Measurements from ENCODE around the gene THYN1. TPM values are rescaled to one million over a fixed set of nuclear protein-coding genes. Genes with fewer than 3 reads are reported as not detected.
"Not testable (repeated sequence)": the region's sequence is repeated elsewhere in the genome, so short reads cannot be mapped to it uniquely, and the experiment has no call there.

The THYN1 gene
- total RNA-seq, 2 experiments from 2014 or later: 56.4 to 61.6 TPM

DNA sequence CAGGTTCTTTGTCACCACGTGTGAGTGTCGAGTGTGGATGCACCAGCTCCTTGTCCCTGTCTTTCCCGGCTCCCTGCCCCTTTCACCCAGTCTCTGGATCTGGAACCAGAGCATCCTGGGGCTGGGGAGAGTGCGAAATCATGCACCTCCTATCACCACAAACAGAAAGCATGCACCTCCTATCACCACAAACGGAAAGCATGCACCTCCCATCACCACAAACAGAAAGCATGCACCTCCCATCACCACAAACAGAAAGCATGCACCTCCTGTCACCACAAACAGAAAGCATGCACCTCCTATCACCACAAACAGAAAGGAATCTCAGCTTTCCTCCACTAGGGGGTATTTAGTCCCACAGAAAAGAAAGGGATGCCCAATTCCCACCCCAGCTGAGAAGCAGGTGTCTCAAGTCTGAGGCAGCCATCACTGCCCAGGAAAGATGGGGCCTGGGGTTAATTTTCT, 17.1 kb upstream of the THYN1 start:
- Mint-ChIP-seq H3K27ac (peak overlapping the region; percentile 58), H3K27me3 (no peaks in the 10 kb centered on the region), H3K36me3 (ENCODE audit: low read depth) (peaks cover 14% of the 10 kb centered on the region), H3K9me3 (no peaks in the 10 kb centered on the region), H3K4me1 (peaks cover 75% of the 10 kb centered on the region), H3K4me3 (peak overlapping the region; percentile 5)
- POLR2A ChIA-PET: interaction anchor here (0.7 kb wide), 1 partner anchor 16 kb away, joined by 4 read pairs; no protein-coding TSS in a partner anchor
- peak; percentile 61 for DNase-seq
- CTCF ChIA-PET: interaction anchor here (0.8 to 2.0 kb wide), 4 partner anchors 16 to 220 kb away, joined by 3 to 6 read pairs (median 4); no protein-coding TSS in a partner anchor

GRCh38 chr11:134267966-134268365, 14.8 kb upstream of the THYN1 start:
- Mint-ChIP-seq H3K27me3 (no peaks in the 10 kb centered on the region), H3K36me3 (ENCODE audit: low read depth) (peaks cover 18% of the 10 kb centered on the region), H3K27ac (no peak overlapping the region), H3K4me3 (no peak overlapping the region), H3K4me1 (peaks cover 52% of the 10 kb centered on the region), H3K9me3 (no peaks in the 10 kb centered on the region)
- POLR2A ChIA-PET: no interaction called here
- CTCF ChIA-PET: interaction anchor here (1.0 to 1.6 kb wide), 2 partner anchors 15 to 34 kb away, joined by 3 to 4 read pairs; partner anchors contain the start of genes ACAD8 and THYN1
- DNase-seq: no peak

DNA sequence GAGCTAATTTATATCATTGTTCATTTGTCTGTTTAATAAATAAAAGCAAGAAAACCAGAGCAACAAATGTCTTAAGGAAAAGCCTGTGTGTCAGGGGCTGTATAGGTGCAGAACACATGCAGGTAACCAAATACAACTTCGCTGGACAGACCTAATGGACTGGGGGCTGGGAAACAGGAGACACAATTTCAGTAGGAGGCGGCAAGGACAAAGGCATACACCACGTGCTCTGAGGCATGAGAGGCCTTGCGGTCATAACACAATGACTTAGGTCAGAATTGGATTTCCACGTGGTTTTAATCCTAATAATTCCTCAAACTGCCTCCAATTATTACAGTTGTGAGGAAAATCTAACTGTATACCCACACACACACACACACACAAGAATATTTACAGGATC, 14.3 kb upstream of the THYN1 start:
- Mint-ChIP-seq H3K4me3 (no peak overlapping the region), H3K4me1 (peaks cover 47% of the 10 kb centered on the region), H3K27ac (no peak overlapping the region), H3K27me3 (no peaks in the 10 kb centered on the region), H3K9me3 (no peaks in the 10 kb centered on the region), H3K36me3 (ENCODE audit: low read depth) (peaks cover 20% of the 10 kb centered on the region)
- POLR2A ChIA-PET: no interaction called here
- DNase-seq: no peak
- CTCF ChIA-PET: interaction anchor here (1.5 kb wide), 1 partner anchor 9 kb away, joined by 8 read pairs; the partner anchor contains the start of gene GLB1L3

DNA sequence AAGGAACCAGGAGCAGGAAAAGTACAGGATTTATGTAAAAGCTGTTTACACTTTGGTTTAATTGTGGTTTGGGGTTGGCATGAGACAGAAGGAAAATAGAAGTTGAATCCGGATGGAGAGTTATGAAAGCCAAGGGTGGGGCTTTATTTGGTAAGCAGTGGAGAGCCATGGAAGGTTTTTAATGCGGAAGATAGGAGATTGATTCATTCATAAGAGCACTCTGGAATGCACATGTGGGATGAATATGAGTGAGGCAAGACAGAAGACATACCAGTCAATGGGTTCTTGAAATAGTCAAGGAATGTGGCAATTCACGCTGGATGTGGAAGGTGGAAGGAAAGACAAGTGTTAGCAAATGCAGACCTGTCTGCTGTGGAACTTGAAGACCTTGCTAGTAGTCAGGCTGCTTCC, 13.7 kb upstream of the THYN1 start:
- POLR2A ChIA-PET: no interaction called here
- Mint-ChIP-seq H3K4me3 (no peak overlapping the region), H3K27me3 (no peaks in the 10 kb centered on the region), H3K27ac (peak overlapping the region; percentile 41), H3K36me3 (ENCODE audit: low read depth) (peaks cover 21% of the 10 kb centered on the region), H3K9me3 (no peaks in the 10 kb centered on the region), H3K4me1 (peaks cover 43% of the 10 kb centered on the region)
- DNase-seq: no peak
- CTCF ChIA-PET: interaction anchor here (1.0 to 1.5 kb wide), 2 partner anchors 9 to 15 kb away, joined by 3 to 8 read pairs; partner anchors contain the start of gene GLB1L3

DNA sequence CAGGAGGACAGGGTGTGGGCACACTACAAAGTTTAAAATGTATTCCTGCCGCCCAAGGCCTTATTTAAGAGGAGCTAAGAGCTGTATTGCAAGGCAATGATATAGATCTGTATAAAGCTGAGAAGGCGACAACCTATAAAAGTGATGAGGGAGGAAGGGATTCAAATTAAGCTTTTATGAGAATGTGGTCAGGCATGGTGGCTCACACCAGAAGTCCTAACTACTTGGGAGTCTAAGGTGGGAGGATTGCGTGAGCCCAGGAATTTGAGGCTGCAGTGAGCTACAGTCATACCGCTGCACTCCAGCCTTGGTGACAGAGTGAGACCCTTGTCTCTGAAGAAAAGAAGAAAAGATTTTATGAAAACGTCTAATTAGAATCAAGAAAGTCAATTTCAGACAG, 13.3 kb upstream of the THYN1 start:
- H3K36me3 Mint-ChIP-seq (ENCODE audit: low read depth): peaks cover 19% of the 10 kb centered on the region
- H3K27ac Mint-ChIP-seq: no peak overlapping the region
- no peaks in the 10 kb centered on the region for H3K9me3 Mint-ChIP-seq
- CTCF ChIA-PET: interaction anchor here (1.0 to 1.5 kb wide), 2 partner anchors 10 to 14 kb away, joined by 3 to 8 read pairs; partner anchors contain the start of gene GLB1L3
- H3K4me3 Mint-ChIP-seq: no peak overlapping the region
- no peak for DNase-seq
- H3K4me1 Mint-ChIP-seq: peaks cover 39% of the 10 kb centered on the region
- POLR2A ChIA-PET: no interaction called here
- no peaks in the 10 kb centered on the region for H3K27me3 Mint-ChIP-seq

DNA sequence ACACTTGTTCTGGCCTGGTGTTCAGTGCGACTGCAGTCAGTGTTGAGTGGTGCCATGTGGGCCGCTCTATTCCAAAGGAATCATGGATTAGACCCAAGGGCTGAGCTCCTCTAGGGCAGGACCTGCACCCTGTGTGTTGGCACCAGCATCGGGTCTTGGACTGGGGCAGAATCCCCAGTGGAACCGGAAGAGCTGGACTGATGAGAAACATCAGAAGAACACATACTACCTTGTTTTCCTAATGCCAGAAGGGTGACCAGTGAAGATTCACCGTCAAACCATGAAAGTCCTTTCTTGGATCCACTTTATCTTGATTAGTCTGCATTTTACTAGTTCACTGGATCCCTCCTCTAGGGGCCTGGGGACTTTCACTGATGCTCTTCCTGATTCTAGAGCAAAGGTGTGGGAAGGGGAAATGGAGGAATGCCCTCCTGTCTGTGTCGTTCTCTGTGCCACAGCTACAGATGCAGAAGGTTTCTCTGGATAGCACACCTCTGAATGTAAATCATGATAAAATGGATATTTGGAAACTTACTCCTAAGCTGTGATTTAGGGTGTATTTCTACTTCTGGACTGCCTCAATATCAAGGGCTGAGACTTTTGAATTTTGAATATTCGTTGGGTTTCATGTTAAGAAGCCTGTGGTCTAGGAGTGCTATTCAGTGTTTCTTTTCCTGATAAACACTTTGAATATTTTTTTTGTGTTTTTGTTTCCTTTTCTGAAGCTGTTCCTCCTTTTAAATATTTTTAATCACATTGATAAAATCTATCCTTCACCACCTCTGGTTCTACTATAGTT, 12.0 kb upstream of the THYN1 start:
- H3K36me3 Mint-ChIP-seq (ENCODE audit: low read depth): peaks cover 17% of the 10 kb centered on the region
- no peaks in the 10 kb centered on the region for H3K27me3 Mint-ChIP-seq
- peaks cover 31% of the 10 kb centered on the region for H3K4me1 Mint-ChIP-seq
- no peaks in the 10 kb centered on the region for H3K9me3 Mint-ChIP-seq
- ChIA-PET POLR2A (no interaction called here), CTCF (interaction anchor here (0.8 to 1.8 kb wide), 3 partner anchors 9 to 12 kb away, joined by 4 to 7 read pairs (median 4); partner anchors contain the start of genes ACAD8, GLB1L3 and THYN1)
- no peak overlapping the region for H3K4me3 Mint-ChIP-seq
- H3K27ac Mint-ChIP-seq: no peak overlapping the region
- no peak for DNase-seq

DNA sequence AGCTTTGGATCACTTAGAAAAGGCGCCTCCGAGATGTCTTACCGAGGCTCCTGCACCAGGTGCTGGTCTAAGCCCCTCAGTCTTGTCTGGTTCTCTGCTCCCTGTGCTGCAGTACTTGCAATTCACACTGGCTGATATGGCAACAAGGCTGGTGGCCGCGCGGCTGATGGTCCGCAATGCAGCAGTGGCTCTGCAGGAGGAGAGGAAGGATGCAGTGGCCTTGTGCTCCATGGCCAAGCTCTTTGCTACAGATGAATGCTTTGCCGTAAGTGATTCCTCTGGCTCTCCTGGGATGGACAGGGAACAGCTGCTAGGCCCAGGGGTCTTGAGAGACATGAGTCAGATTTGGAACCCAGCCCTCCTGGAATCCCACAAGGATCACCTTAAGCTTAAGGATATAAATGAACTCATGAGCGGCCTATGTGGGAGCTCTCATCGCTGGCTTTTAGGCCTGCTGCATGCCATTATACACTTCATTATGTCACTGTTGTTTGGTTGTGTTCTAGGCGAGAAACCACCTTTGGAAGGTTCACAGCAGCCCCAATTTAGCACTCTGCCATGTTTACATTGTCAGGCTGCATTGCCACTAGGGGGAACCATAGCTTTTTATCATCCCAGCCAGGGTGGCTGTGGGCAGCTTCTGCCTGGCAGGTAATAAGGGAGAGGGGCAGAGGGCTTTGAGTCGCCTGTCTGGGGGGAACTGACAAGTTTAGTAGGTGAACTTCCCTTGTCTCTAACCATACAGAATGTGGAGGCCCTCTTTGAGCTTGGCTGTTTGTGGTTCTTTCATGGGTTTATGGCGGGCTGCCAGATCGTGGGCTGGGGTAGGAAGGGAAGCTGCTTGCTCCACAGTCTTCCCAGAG, 8.7 kb upstream of the THYN1 start:
- POLR2A ChIA-PET: no interaction called here
- peaks cover 26% of the 10 kb centered on the region for H3K36me3 Mint-ChIP-seq (ENCODE audit: low read depth)
- H3K27me3 Mint-ChIP-seq: no peaks in the 10 kb centered on the region
- no peak overlapping the region for H3K27ac Mint-ChIP-seq
- no peak overlapping the region for H3K4me3 Mint-ChIP-seq
- peaks cover 17% of the 10 kb centered on the region for H3K4me1 Mint-ChIP-seq
- H3K9me3 Mint-ChIP-seq: no peaks in the 10 kb centered on the region
- peak; percentile 66 for DNase-seq
- CTCF ChIA-PET: interaction anchor here (0.9 to 3.2 kb wide), 8 partner anchors 11 to 107 kb away, joined by 3 to 28 read pairs (median 5); partner anchors contain the start of genes GLB1L3 and VPS26B

- POLR2A ChIA-PET: no interaction called here
- no peaks in the 10 kb centered on the region for H3K9me3 Mint-ChIP-seq
- CTCF ChIA-PET: interaction anchor here (1.2 to 3.2 kb wide), 5 partner anchors 12 to 41 kb away, joined by 3 to 28 read pairs (median 8); partner anchors contain the start of gene GLB1L3
- DNase-seq: no peak
- H3K27me3 Mint-ChIP-seq: no peaks in the 10 kb centered on the region
- H3K4me3 Mint-ChIP-seq: no peak overlapping the region
- H3K36me3 Mint-ChIP-seq (ENCODE audit: low read depth): peaks cover 23% of the 10 kb centered on the region
- H3K4me1 Mint-ChIP-seq: peaks cover 9% of the 10 kb centered on the region
- H3K27ac Mint-ChIP-seq: no peak overlapping the region
These were observed 7.8 kb upstream of the THYN1 start for GRCh38 chr11:134260983-134261382.

- ChIA-PET POLR2A (no interaction called here), CTCF (interaction anchor here (1.3 to 3.2 kb wide), 3 partner anchors 14 to 30 kb away, joined by 3 to 28 read pairs (median 12); partner anchors contain the start of gene GLB1L3)
- H3K9me3 Mint-ChIP-seq: no peaks in the 10 kb centered on the region
- no peaks in the 10 kb centered on the region for H3K27me3 Mint-ChIP-seq
- DNase-seq: no peak
- no peak overlapping the region for H3K4me3 Mint-ChIP-seq
- peaks cover 12% of the 10 kb centered on the region for H3K4me1 Mint-ChIP-seq
- H3K36me3 Mint-ChIP-seq (ENCODE audit: low read depth): peaks cover 23% of the 10 kb centered on the region
- H3K27ac Mint-ChIP-seq: no peak overlapping the region
These were observed 7.4 kb upstream of the THYN1 start for GRCh38 chr11:134260503-134260902.

DNA sequence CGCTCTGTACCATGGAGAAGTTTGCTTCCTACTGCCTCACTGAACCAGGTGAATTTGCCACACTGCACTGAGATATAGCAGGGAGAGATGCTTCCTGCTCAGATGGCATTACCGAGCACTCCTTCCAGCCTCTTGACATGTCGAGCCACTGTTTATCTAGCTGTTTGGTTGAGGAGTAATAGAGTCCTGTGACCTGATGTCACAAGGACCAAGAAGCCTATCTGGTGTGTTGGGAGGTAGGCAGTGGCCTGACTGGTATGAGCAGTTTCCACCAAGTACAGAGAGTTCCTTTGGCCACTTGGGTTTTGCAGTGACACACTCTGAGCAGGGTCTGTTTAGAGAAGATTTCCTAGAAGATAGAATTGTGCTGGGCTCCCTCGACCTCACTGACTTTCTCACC, 5.4 kb upstream of the THYN1 start:
- DNase-seq: no peak
- Mint-ChIP-seq H3K36me3 (ENCODE audit: low read depth) (peaks cover 22% of the 10 kb centered on the region), H3K4me1 (peaks cover 25% of the 10 kb centered on the region), H3K27me3 (no peaks in the 10 kb centered on the region), H3K27ac (no peak overlapping the region), H3K9me3 (no peaks in the 10 kb centered on the region), H3K4me3 (no peak overlapping the region)
- ChIA-PET CTCF (no interaction called here), POLR2A (interaction anchor here (0.5 kb wide), 1 partner anchor 34 kb away, joined by 5 read pairs; the partner anchor contains the start of gene VPS26B)

- ChIA-PET CTCF (interaction anchor here (0.6 to 1.4 kb wide), 2 partner anchors 19 to 206 kb away, joined by 4 to 5 read pairs; partner anchors contain the start of gene GLB1L3), POLR2A (no interaction called here)
- no peaks in the 10 kb centered on the region for H3K27me3 Mint-ChIP-seq
These were observed 3.9 kb upstream of the THYN1 start for GRCh38 chr11:134257101-134257500.

GRCh38 chr11:134255184-134255561, 2.0 kb upstream of the THYN1 start:
- H3K9me3 Mint-ChIP-seq, DNase-seq, H3K27me3 Mint-ChIP-seq, H3K27ac Mint-ChIP-seq, H3K4me3 Mint-ChIP-seq: not testable (repeated sequence)
- POLR2A ChIA-PET: interaction anchor here (3.0 kb wide), 1 partner anchor 31 kb away, joined by 14 read pairs; the partner anchor contains the start of genes NCAPD3 and VPS26B
- Mint-ChIP-seq H3K4me1 (peaks cover 31% of the 10 kb centered on the region), H3K36me3 (ENCODE audit: low read depth) (peaks cover 15% of the 10 kb centered on the region)
- CTCF ChIA-PET: interaction anchor here (0.8 to 1.6 kb wide), 4 partner anchors 17 to 31 kb away, joined by 3 to 9 read pairs (median 4); partner anchors contain the start of genes GLB1L3 and VPS26B

More at GRCh38 chr11:134257101-134257500, 3.9 kb upstream of the THYN1 start:
- no peak overlapping the region for H3K4me3 Mint-ChIP-seq
- no peak overlapping the region for H3K27ac Mint-ChIP-seq
- H3K9me3 Mint-ChIP-seq: no peaks in the 10 kb centered on the region
- H3K36me3 Mint-ChIP-seq (ENCODE audit: low read depth): peaks cover 13% of the 10 kb centered on the region
- no peak for DNase-seq
- H3K4me1 Mint-ChIP-seq: peaks cover 29% of the 10 kb centered on the region
